ENCODE data around the gene RCAN3. TPM values are rescaled to one million over a fixed set of nuclear protein-coding genes. Genes with fewer than 3 reads are reported as not detected.
"Not testable (repeated sequence)": the region's sequence is repeated elsewhere in the genome, so short reads cannot be mapped to it uniquely, and the experiment has no call there.

RCAN3 gene
- total RNA-seq, 1 donor from 2014 or later: 20.4 TPM

DNA sequence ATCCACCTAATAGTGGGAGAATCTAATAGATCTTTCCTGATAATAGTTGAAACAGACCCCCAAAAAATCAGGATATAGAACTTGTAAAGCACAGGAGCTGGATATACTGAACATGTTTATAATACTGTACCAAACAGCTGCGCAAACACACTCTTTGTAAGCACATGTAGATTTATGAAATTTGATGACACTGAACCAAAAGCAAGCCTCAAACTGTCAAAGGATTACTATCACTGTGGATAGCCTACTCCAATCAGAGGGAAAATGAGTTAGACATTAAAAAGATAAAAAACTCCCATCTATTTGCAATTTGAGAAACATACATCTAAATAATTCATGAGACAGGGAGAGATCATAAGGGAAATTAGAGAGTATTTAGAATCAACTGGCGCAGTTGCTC, 26.1 kb downstream of the RCAN3 start:
- peaks cover 5% of the 10 kb centered on the region for H3K4me1 Mint-ChIP-seq (ENCODE audit: unreplicated experiment)
- TF ChIP-seq, protein P1, sequence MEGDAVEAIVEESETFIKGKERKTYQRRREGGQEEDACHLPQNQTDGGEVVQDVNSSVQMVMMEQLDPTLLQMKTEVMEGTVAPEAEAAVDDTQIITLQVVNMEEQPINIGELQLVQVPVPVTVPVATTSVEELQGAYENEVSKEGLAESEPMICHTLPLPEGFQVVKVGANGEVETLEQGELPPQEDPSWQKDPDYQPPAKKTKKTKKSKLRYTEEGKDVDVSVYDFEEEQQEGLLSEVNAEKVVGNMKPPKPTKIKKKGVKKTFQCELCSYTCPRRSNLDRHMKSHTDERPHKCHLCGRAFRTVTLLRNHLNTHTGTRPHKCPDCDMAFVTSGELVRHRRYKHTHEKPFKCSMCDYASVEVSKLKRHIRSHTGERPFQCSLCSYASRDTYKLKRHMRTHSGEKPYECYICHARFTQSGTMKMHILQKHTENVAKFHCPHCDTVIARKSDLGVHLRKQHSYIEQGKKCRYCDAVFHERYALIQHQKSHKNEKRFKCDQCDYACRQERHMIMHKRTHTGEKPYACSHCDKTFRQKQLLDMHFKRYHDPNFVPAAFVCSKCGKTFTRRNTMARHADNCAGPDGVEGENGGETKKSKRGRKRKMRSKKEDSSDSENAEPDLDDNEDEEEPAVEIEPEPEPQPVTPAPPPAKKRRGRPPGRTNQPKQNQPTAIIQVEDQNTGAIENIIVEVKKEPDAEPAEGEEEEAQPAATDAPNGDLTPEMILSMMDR (conservative IDR thresholded peaks at IDR 0.05): no peak
- H3K9me3 Mint-ChIP-seq: no peaks in the 10 kb centered on the region
- H3K36me3 Mint-ChIP-seq: no peaks in the 10 kb centered on the region
- H3K4me3 Mint-ChIP-seq: no peak overlapping the region
- no peak for DNase-seq (ENCODE audit: extremely low spot score, unreplicated experiment)
- H3K27ac Mint-ChIP-seq: no peak overlapping the region
- no peaks in the 10 kb centered on the region for H3K27me3 Mint-ChIP-seq

DNA sequence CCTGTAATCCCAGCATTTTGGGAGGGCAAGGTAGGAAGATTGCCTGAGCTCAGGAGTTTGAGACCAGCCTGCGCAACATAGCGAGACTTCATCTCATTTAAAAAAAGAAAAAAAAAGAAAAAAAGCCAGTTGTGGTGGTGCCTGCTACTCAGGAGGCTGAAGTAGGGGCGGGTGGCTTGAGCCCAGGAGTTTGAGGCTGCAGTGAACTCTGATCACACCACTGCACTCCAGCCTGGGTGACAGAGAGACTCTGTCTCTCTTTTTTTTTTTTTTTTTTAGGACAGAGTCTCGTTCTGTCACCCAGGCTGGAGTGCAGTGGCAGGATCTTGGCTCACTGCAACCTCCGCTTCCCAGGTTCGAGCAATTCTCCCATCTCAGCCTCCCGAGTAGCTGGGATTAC, 26.7 kb downstream of the RCAN3 start:
- not testable (repeated sequence) for H3K27ac Mint-ChIP-seq; H3K4me1 Mint-ChIP-seq (ENCODE audit: unreplicated experiment); H3K36me3 Mint-ChIP-seq

DNA sequence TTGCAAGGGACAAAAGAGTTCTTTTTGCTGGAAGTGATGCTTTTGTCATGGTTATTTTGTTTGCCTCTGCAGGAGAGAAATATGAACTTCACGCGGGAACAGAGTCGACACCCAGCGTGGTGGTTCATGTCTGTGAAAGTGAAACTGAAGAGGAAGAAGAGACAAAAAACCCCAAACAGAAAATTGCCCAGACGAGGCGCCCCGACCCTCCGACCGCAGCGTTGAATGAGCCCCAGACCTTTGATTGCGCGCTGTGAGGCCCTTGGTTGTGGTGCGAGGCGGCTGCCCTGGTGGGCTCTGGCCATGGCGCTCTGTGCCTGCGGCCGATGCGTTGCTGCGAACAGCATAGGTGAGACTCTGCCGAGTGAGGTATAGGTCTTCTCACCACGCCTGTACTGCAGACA, 32.4 kb downstream of the RCAN3 start:
- DNase-seq (ENCODE audit: extremely low spot score, unreplicated experiment): no peak
- TF ChIP-seq, protein P1 (conservative IDR thresholded peaks at IDR 0.05): no peak
- Mint-ChIP-seq H3K4me1 (ENCODE audit: unreplicated experiment) (peaks cover 13% of the 10 kb centered on the region), H3K27me3 (no peaks in the 10 kb centered on the region), H3K27ac (no peak overlapping the region), H3K36me3 (peaks cover 4% of the 10 kb centered on the region), H3K9me3 (no peaks in the 10 kb centered on the region), H3K4me3 (no peak overlapping the region)

More for the DNA sequence above, 26.7 kb downstream of the RCAN3 start:
- H3K9me3 Mint-ChIP-seq; H3K4me3 Mint-ChIP-seq; H3K27me3 Mint-ChIP-seq; DNase-seq (ENCODE audit: extremely low spot score, unreplicated experiment): not testable (repeated sequence)

DNA sequence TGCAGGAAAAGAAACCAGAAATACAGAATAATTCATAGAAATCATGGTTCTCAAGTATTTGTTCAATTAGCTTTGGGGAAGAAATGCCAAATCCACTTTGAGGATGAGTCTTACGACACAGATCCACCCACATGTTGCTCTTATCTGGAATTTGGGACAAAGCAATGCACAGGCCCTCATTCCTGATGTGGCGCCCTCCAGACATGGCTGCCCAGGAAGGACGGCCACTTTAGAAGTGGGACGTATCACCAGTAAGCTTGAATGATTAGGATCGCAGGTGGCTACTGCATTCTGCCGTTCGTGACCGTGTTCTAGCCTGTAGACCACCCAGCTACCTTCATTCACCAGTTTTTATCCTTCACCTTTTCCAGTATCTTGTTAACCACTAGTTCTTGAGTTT, 33.1 kb downstream of the RCAN3 start:
- no peaks in the 10 kb centered on the region for H3K27me3 Mint-ChIP-seq
- peaks cover 20% of the 10 kb centered on the region for H3K4me1 Mint-ChIP-seq (ENCODE audit: unreplicated experiment)
- H3K9me3 Mint-ChIP-seq: no peaks in the 10 kb centered on the region
- H3K36me3 Mint-ChIP-seq: peaks cover 4% of the 10 kb centered on the region
- no peak overlapping the region for H3K4me3 Mint-ChIP-seq
- TF ChIP-seq, protein P1 (conservative IDR thresholded peaks at IDR 0.05): no peak
- DNase-seq (ENCODE audit: extremely low spot score, unreplicated experiment): no peak
- H3K27ac Mint-ChIP-seq: no peak overlapping the region

DNA sequence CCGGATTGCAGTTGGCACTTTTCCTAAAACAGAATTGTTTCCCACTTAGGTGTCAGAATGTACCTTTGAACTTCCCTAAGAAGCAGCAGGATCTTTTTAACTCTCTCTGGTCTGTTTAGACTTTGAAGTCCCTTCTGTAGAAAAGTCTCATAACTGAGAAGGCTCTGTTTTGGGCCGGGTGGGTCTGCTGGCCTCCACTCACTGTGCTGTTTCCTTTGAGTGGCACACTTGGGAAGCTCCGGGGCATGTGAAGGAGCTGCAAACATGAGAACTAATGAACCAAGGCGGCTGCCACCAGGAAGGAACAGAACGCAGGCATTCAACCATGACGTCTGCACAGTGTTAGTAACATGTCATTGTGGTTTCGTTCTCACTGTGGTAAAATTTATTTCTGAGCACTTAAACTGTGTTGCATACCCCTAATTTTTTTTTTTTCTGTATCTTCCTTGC, 33.8 kb downstream of the RCAN3 start:
- TF ChIP-seq, protein P1 (conservative IDR thresholded peaks at IDR 0.05): no peak
- Mint-ChIP-seq H3K4me3 (no peak overlapping the region), H3K9me3 (no peaks in the 10 kb centered on the region), H3K4me1 (ENCODE audit: unreplicated experiment) (peaks cover 27% of the 10 kb centered on the region), H3K36me3 (peaks cover 4% of the 10 kb centered on the region), H3K27ac (no peak overlapping the region), H3K27me3 (no peaks in the 10 kb centered on the region)
- no peak for DNase-seq (ENCODE audit: extremely low spot score, unreplicated experiment)

DNA sequence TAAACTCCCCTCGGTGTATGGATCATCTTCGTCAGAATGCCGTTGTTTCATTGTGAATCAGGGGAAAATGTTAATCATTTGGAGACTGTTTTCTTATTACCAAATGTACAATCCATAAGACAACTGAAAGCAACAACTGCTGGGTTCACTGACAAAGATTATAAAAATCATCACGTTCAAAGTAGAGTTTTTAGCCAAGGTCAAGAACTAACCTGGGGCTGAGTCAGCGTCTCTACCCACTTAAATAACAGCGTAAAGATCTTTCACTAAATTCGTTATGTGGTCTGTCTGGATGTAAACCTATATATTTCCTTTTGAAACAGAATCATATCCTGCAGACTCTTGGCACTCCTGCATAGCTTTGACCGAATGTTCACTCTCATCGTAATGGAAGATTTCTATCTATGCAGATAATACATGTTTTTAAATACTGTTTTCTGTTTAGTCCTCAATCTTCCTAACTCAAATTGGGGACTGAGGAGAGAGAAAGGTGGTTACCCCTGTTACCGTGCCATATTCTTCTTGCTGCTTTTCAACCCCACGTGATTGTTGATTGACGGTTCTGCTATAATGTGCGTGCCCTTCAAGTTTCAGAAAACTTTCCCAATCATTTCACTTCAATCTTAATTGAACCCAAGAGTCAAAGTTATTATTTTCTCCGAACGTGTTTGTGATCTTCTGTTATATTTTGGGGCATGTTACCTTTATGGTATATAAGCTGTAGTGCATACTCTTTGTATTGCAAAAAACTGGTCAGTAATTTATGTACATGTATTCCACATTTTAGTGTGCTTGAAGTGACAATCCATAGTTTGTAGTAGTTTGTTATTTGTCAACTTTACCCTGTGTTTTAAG, 37.6 kb downstream of the RCAN3 start:
- Mint-ChIP-seq H3K36me3 (no peaks in the 10 kb centered on the region), H3K9me3 (no peaks in the 10 kb centered on the region), H3K4me3 (no peak overlapping the region), H3K4me1 (ENCODE audit: unreplicated experiment) (peaks cover 32% of the 10 kb centered on the region), H3K27ac (peak overlapping the region; percentile 82), H3K27me3 (no peaks in the 10 kb centered on the region)
- TF ChIP-seq, protein P1 (conservative IDR thresholded peaks at IDR 0.05): no peak
- DNase-seq (ENCODE audit: extremely low spot score, unreplicated experiment): no peak
